ENCODE measurements around the gene TUBGCP6. TPM values are rescaled to one million over a fixed set of nuclear protein-coding genes. Genes with fewer than 3 reads are reported as not detected.

TUBGCP6 gene
- total and polyA plus RNA-seq, 11 donors = 11.6 to 28.8 (median 17.7) TPM

DNA sequence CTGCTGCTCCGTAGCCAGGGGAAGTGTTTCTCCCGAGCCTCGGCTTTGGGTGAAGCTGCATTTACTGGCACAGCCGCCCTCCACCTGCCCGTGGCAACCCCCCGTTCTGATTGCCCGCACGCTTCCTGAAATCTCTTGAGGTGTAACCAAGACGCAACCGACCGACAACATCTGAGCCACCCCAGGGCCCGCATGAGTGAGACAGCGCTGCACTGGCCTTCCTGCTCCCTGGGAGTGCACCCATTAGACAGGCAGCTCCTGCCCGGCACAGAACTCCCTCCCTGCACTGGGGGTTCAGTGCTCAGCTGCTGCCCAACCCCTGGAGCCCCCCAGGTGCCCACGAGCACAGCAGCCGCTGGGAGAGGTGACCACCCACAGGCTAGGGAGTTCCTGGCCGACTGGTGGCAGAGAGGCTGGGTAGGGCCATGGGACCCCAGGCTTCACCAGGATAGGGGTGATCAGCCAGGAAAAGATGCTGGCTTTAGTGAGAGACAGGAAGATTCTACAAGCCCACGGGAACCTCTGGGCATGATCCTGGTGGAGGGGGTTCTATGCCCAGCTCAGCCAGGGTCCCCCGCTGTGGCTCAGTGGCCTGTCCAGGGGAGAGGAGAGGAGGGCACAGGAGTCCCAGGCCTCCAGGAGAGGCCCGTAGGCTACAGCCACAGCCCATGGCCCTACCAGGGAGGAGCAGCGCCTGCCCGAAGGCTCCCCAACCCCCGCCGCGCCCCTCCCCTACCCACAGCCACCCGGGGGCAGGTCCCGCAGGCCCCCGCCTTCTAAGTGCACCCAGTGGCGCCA, 48.0 kb upstream of the TUBGCP6 start:
- 41 to 53% (median 47%) methylated on average over 17 to 29 of the region's 29 CpGs for WGBS, 4 donors
- peak overlapping the region in 10 of 12 donors; percentile 3 to 46 (median 34) for H3K4me3 ChIP-seq
- no peaks in the 10 kb centered on the region for H3K27me3 ChIP-seq
- TF ChIP-seq POLR2A (IDR thresholded peaks at IDR 0.05) (no peak), CTCF (IDR thresholded peaks at IDR 0.05) (no peak)
- no peak for DNase-seq
- H3K4me1 ChIP-seq = peaks cover 3 to 67% (median 44%) of the 10 kb centered on the region in 12 donors
- H3K9me3 ChIP-seq = no peaks in the 10 kb centered on the region
- no peak for ATAC-seq
- peak overlapping the region; percentile 41 to 97 (median 86) for H3K27ac ChIP-seq
- H3K36me3 ChIP-seq = peaks cover 0 to 36% (median 24%) of the 10 kb centered on the region in 9 donors
- intact Hi-C loops (cut with DNase I) = loop anchor here in 4 of 10 donors (5.0 kb wide), 1 partner anchor 34 kb away; the partner anchor contains the start of gene DENND6B (in 4 of the 4)

- WGBS, 4 donors = 90 to 93% (median 91%) methylated on average over 22 to 37 of the region's 37 CpGs
- Histone ChIP-seq H3K27me3 (no peaks in the 10 kb centered on the region), H3K4me3 (no peak overlapping the region)
Measured at GRCh38 chr22:50289942-50290630, 45.3 kb upstream of the TUBGCP6 start.

DNA sequence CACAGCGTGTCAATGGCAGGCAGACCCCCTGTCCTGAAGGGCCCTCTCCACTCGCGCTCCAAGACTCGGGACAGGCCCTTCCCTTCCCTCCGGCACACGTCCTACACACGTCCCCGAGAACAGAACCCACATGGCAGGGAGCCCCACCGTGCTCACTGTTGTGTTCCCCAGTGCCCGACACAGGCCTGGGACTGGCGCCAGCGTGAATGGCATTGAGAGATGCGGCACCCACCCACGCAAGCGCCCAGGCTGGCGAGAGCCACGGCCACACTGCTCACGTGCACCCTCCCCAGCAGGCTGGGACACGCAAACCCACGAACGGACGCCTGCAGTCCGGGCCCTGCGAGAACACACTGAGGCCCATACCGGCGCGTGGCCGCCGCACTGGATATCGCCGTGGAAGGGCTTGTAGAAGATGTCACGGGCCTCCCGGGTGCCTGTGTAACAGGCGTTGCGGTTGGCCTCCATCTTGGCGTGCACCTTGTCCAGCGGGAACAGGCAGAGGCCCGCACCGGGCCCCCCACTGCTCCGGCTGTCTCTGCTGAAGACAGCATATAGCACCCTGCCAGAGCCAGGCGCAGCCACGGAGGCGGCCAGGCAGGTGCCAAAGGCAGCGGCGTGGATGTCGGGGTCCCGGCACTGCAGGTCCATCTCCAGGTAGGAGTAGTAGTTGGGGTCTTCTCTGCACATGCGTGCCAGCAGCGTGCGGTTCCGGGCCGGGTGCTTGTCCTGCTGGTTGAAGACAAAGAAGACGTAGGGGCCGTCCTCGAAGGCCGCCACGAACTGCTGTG, 44.5 kb upstream of the TUBGCP6 start:
- WGBS, 4 donors = 93 to 96% (median 95%) methylated on average over 36 to 57 of the region's 57 CpGs
- DNase-seq (no peak), ATAC-seq (no peak)
- Histone ChIP-seq H3K36me3 (peaks cover 0 to 65% (median 54%) of the 10 kb centered on the region in 9 donors), H3K27me3 (no peaks in the 10 kb centered on the region), H3K27ac (no peak overlapping the region), H3K4me3 (no peak overlapping the region), H3K4me1 (peaks cover 3 to 34% (median 22%) of the 10 kb centered on the region in 12 donors), H3K9me3 (no peaks in the 10 kb centered on the region)
- no peak for TF ChIP-seq CTCF (IDR thresholded peaks at IDR 0.05)
- TF ChIP-seq POLR2A (IDR thresholded peaks at IDR 0.05) = no peak
- intact Hi-C loops (cut with DNase I) = no loop called here

More at GRCh38 chr22:50289942-50290630, 45.3 kb upstream of the TUBGCP6 start:
- peaks cover 3 to 41% (median 28%) of the 10 kb centered on the region in 12 donors for H3K4me1 ChIP-seq
- H3K27ac ChIP-seq = no peak overlapping the region
- no peak for ATAC-seq
- no peaks in the 10 kb centered on the region for H3K9me3 ChIP-seq
- TF ChIP-seq POLR2A (IDR thresholded peaks at IDR 0.05) = no peak
- TF ChIP-seq CTCF (IDR thresholded peaks at IDR 0.05) = no peak
- H3K36me3 ChIP-seq = peaks cover 0 to 59% (median 48%) of the 10 kb centered on the region in 9 donors
- intact Hi-C loops (cut with DNase I) = loop anchor here in 4 of 10 donors (5.0 kb wide), 1 partner anchor 37 kb away; the partner anchor contains the start of gene DENND6B (in 4 of the 4)
- DNase-seq = no peak

All from heart left ventricle (tissue), 16 donors.